IMR-90 (cell line): ENCODE data around the gene DSE. TPM values are rescaled to one million over a fixed set of nuclear protein-coding genes. Genes with fewer than 3 reads are reported as not detected.
A peak's percentile ranks its signal among the peaks of the same experiment; 100 is the strongest.

Experiments
- ATAC-seq: fragments of 200-7000 bp; cut with Tn5 transposase; 2 replicates; pipeline ENCODE4 v1.9.1; 2020; ENCODE audit warnings: low read depth, mild to moderate bottlenecking, moderate library complexity
- BruUV-seq: library from RNA; stranded (reverse); fragments of 400-500 nt; replicated peaks from 2 replicates; lab custom pipeline; 2021; lab: Mats Ljungman, UMichigan
- CTCF ChIA-PET: fragments of 300-600 bp; formaldehyde crosslinking; extraction: SDS; loops from one replicate; lab custom pipeline; 2021; ENCODE audit warnings: antibody characterized with exemption; lab: Yijun Ruan, JAX
- POLR2A ChIA-PET: fragments of 300-600 bp; sonication (Branson Sonifier 250); formaldehyde crosslinking; loops from one replicate; lab custom pipeline; 2022; ENCODE audit warnings: antibody characterized with exemption; ENCODE audit not compliant: unreplicated experiment; lab: Charles Lee
- DNase-seq: peaks from one replicate; pipeline ENCODE4 v3.0.0; 2013
- H2AFZ ChIP-seq: replicated peaks from 2 replicates; pipeline ENCODE3; 2013; ENCODE audit warnings: low read length, mild to moderate bottlenecking; ENCODE audit not compliant: poor library complexity
- H2AK5ac ChIP-seq: 2 replicates; pipeline ENCODE4 v1.6.1; 2013; ENCODE audit warnings: low read depth, low read length, inconsistent platforms
- H2AK9ac ChIP-seq: replicated peaks from 2 replicates; pipeline ENCODE3; 2013; ENCODE audit warnings: mild to moderate bottlenecking, low read depth, low read length, moderate library complexity; ENCODE audit not compliant: poor library complexity
- H2BK120ac ChIP-seq: 2 replicates; pipeline ENCODE4 v1.6.1; 2013; ENCODE audit warnings: low read depth, low read length, inconsistent platforms
- H2BK15ac ChIP-seq: 3 replicates; pipeline ENCODE4 v1.6.1; 2013; ENCODE audit warnings: low read depth, low read length, inconsistent platforms
- H2BK20ac ChIP-seq: 2 replicates; pipeline ENCODE4 v1.6.1; 2013; ENCODE audit warnings: low read depth, mild to moderate bottlenecking, inconsistent platforms, low read length, moderate library complexity
- H2BK5ac ChIP-seq: 2 replicates; pipeline ENCODE4 v1.6.1; 2013; ENCODE audit warnings: mild to moderate bottlenecking, low read depth, low read length, inconsistent platforms; ENCODE audit not compliant: poor library complexity, severe bottlenecking
- H3K14ac ChIP-seq: replicated peaks from 2 replicates; pipeline ENCODE4 v1.6.1; 2013; ENCODE audit warnings: low read depth, low read length, inconsistent platforms
- H3K18ac ChIP-seq: 2 replicates; pipeline ENCODE4 v1.6.1; 2013; ENCODE audit warnings: low read depth, low read length, control low read depth
- H3K23ac ChIP-seq: 2 replicates; pipeline ENCODE4 v1.6.1; 2013; ENCODE audit warnings: low read depth, low read length, inconsistent platforms
- H3K27ac ChIP-seq: 2 replicates; pipeline ENCODE4 v1.5.1; 2013; ENCODE audit warnings: mild to moderate bottlenecking, control low read depth, low read length; ENCODE audit not compliant: insufficient read depth
- H3K27me3 ChIP-seq: 2 replicates; pipeline ENCODE4 v1.6.1; 2013; ENCODE audit warnings: low read length; ENCODE audit not compliant: control insufficient read depth, insufficient read depth
- H3K36me3 ChIP-seq: 2 replicates; pipeline ENCODE4 v1.6.1; 2013; ENCODE audit warnings: low read length, mixed read lengths; ENCODE audit not compliant: control insufficient read depth, insufficient read depth
- H3K4ac ChIP-seq: 2 replicates; pipeline ENCODE4 v1.6.1; 2013; ENCODE audit warnings: low read depth, low read length, inconsistent platforms
- H3K4me1 ChIP-seq: 2 replicates; pipeline ENCODE4 v1.6.1; 2013; ENCODE audit warnings: low read length, mixed read lengths; ENCODE audit not compliant: control insufficient read depth, insufficient read depth
- H3K4me2 ChIP-seq: 2 replicates; pipeline ENCODE4 v1.6.1; 2013; ENCODE audit warnings: low read depth, mild to moderate bottlenecking, control low read depth, low read length, moderate library complexity
- H3K4me3 ChIP-seq: 2 replicates; pipeline ENCODE4 v1.5.1; 2013; ENCODE audit warnings: low read depth, mild to moderate bottlenecking, control low read depth, low read length, moderate library complexity; ENCODE audit not compliant: insufficient read depth
- H3K56ac ChIP-seq: 2 replicates; pipeline ENCODE4 v1.6.1; 2013; ENCODE audit warnings: low read length, inconsistent platforms; ENCODE audit not compliant: insufficient read depth; ENCODE audit errors: extremely low read depth
- H3K79me1 ChIP-seq, 2 experiments: 2 replicates each; pipeline ENCODE4 v1.6.1; 2013; ENCODE audit warnings: low read length in 2 of 2, inconsistent platforms in 1 of 2, low read depth in 1 of 2
- H3K9ac ChIP-seq: 2 replicates; pipeline ENCODE4 v1.6.1; 2013; ENCODE audit warnings: low read depth, low read length, control low read depth
- H3K9me1 ChIP-seq: 2 replicates; pipeline ENCODE4 v1.6.1; 2013; ENCODE audit warnings: low read length, inconsistent platforms; ENCODE audit not compliant: insufficient read depth
- H3K9me3 ChIP-seq: 2 replicates; pipeline ENCODE4 v1.6.1; 2013; ENCODE audit warnings: low read length; ENCODE audit not compliant: control insufficient read depth, insufficient read depth
- H4K20me1 ChIP-seq: 2 replicates; pipeline ENCODE4 v1.6.1; 2013; ENCODE audit warnings: low read length, inconsistent platforms; ENCODE audit not compliant: insufficient read depth
- H4K5ac ChIP-seq: 2 replicates; pipeline ENCODE4 v1.6.1; 2013; ENCODE audit warnings: mild to moderate bottlenecking, low read depth, low read length, control low read depth
- H4K8ac ChIP-seq, 2 experiments: 2 replicates each; pipeline ENCODE4 v1.6.1; 2013; ENCODE audit warnings: low read depth in 2 of 2, low read length in 2 of 2, control low read depth in 1 of 2, inconsistent platforms in 1 of 2
- H4K91ac ChIP-seq: 2 replicates; pipeline ENCODE4 v1.6.1; 2013; ENCODE audit warnings: low read depth, low read length, inconsistent platforms; ENCODE audit not compliant: insufficient read depth
- BHLHE40 ChIP-seq: fragments of 150-350 bp; IDR thresholded peaks from 2 replicates; pipeline ENCODE4 v1.6.1; 2016; ENCODE audit warnings: mild to moderate bottlenecking, low read depth, low read length
- CEBPB ChIP-seq: IDR thresholded peaks from 2 replicates; pipeline ENCODE4 v1.6.1; 2012; ENCODE audit warnings: low read depth, low read length, improper control_type of control experiment
- CHD1 ChIP-seq: IDR thresholded peaks from 2 replicates; pipeline ENCODE4 v1.6.1; 2012; ENCODE audit warnings: low read depth, low read length, improper control_type of control experiment
- CTCF ChIP-seq: conservative IDR thresholded peaks from 2 replicates; pipeline ENCODE4 v1.5.1; 2012; ENCODE audit warnings: mild to moderate bottlenecking, low read depth, low read length, improper control_type of control experiment
- ELK1 ChIP-seq: fragments of 150-350 bp; IDR thresholded peaks from 2 replicates; pipeline ENCODE4 v1.6.1; 2016; ENCODE audit warnings: low read depth, mild to moderate bottlenecking, low read length, moderate library complexity, borderline replicate concordance
- FOS ChIP-seq: fragments of 150-350 bp; IDR thresholded peaks from 2 replicates; pipeline ENCODE4 v1.6.1; 2016; ENCODE audit warnings: low read depth, low read length
- MAFK ChIP-seq: IDR thresholded peaks from 2 replicates; pipeline ENCODE4 v1.6.1; 2012; ENCODE audit warnings: low read depth, low read length, improper control_type of control experiment
- MAZ ChIP-seq: IDR thresholded peaks from 2 replicates; pipeline ENCODE4 v1.6.1; 2012; ENCODE audit warnings: low read depth, mild to moderate bottlenecking, low read length, improper control_type of control experiment, moderate library complexity, borderline replicate concordance
- MXI1 ChIP-seq: IDR thresholded peaks from 2 replicates; pipeline ENCODE4 v1.6.1; 2012; ENCODE audit warnings: low read depth, mild to moderate bottlenecking, low read length, moderate library complexity, borderline replicate concordance
- NFE2L2 ChIP-seq: fragments of 150-350 bp; IDR thresholded peaks from 2 replicates; pipeline ENCODE4 v1.6.1; 2016; ENCODE audit warnings: low read depth, mild to moderate bottlenecking, low read length
- POLR2A ChIP-seq: IDR thresholded peaks from 2 replicates; pipeline ENCODE4 v1.6.1; 2012; ENCODE audit warnings: mild to moderate bottlenecking, low read depth, low read length
- RAD21 ChIP-seq: IDR thresholded peaks from 2 replicates; pipeline ENCODE4 v1.6.1; 2012; ENCODE audit warnings: low read length, improper control_type of control experiment
- RCOR1 ChIP-seq: IDR thresholded peaks from 2 replicates; pipeline ENCODE4 v1.6.1; 2012; ENCODE audit warnings: mild to moderate bottlenecking, low read length, improper control_type of control experiment; ENCODE audit not compliant: insufficient replicate concordance
- RFX5 ChIP-seq: IDR thresholded peaks from 2 replicates; pipeline ENCODE4 v1.8.0; 2012; ENCODE audit warnings: low read depth, mild to moderate bottlenecking, low read length, moderate library complexity
- SMC3 ChIP-seq: fragments of 150-350 bp; IDR thresholded peaks from 2 replicates; pipeline ENCODE4 v1.6.1; 2016; ENCODE audit warnings: low read depth, mild to moderate bottlenecking, antibody characterized with exemption, low read length, moderate library complexity
- USF2 ChIP-seq: fragments of 150-350 bp; IDR thresholded peaks from 2 replicates; pipeline ENCODE4 v1.6.1; 2017; ENCODE audit warnings: mild to moderate bottlenecking, antibody characterized with exemption, low read length, low read depth
- dilution Hi-C: fragments of 300-500 bp; cut with HindIII; formaldehyde crosslinking; loops from one replicate; pipeline ENCODE4 v1.14.3; 2018; ENCODE audit warnings: low sequenced_read_pairs; ENCODE audit not compliant: unreplicated experiment
- in situ Hi-C: fragments of 300-500 bp; cut with MboI; formaldehyde crosslinking; loops from 3 replicates; pipeline ENCODE4 v1.14.3; 2019; ENCODE audit warnings: low sequenced_read_pairs, inconsistent platforms, mixed read lengths
- intact Hi-C: fragments of 100-400 bp; cut with micrococcal nuclease; formaldehyde crosslinking; loops from 2 replicates; pipeline ENCODE4 v1.10.0; 2022
- polyA plus RNA-seq, 3 experiments: library from polyadenylated mRNA; depleted of rRNA; stranded (reverse); fragments of >200 nt; gene quantifications; 2 replicates each; pipeline ENCODE4 v1.2.3, GENCODE V29; 2012; ENCODE audit warnings: low replicate concordance in 1 of 3
- total RNA-seq: library from RNA; depleted of rRNA; stranded (reverse); fragments of >200 nt; gene quantifications from 2 replicates; pipeline ENCODE4 v1.2.3, GENCODE V29; 2012

Gene DSE
- total and polyA plus RNA-seq, 2 of the 4 experiments (the other 2 are of a cell fraction): 48.0 to 154 TPM

- Histone ChIP-seq H3K4ac (no peak overlapping the region; the same call in 1 of the 2 replicates), H2BK20ac (no peak overlapping the region; the same call in 1 of the 2 replicates), H4K20me1 (no peaks in the 10 kb centered on the region), H3K27ac (no peak overlapping the region), H3K9me3 (no peaks in the 10 kb centered on the region), H3K23ac (no peak overlapping the region), H3K4me3 (no peak overlapping the region), H4K5ac (no peak overlapping the region; the same call in 1 of the 2 replicates), H3K4me1 (no peaks in the 10 kb centered on the region; the same call in 1 of the 2 replicates), H2AK9ac (no peak overlapping the region), H3K36me3 (no peaks in the 10 kb centered on the region), H3K79me1 (peaks cover 3 to 8% of the 10 kb centered on the region in 2 experiments; a peak in 1 of 4 replicates), H4K8ac (no peak overlapping the region), H3K9ac (no peak overlapping the region), H3K27me3 (no peaks in the 10 kb centered on the region), H2BK15ac (no peak overlapping the region), H2BK120ac (no peak overlapping the region), H3K9me1 (no peaks in the 10 kb centered on the region), H3K18ac (peak overlapping the region; percentile 57; the same call in 1 of the 2 replicates), H3K56ac (no peak overlapping the region), H3K14ac (no peak overlapping the region), H2AK5ac (peak overlapping the region; percentile 40; the same call in 1 of the 2 replicates), H2AFZ (no peak overlapping the region), H2BK5ac (peak overlapping the region; percentile 25), H3K4me2 (peak overlapping the region; percentile 68; the same call in 1 of the 2 replicates), H4K91ac (no peak overlapping the region)
- ATAC-seq (peak; percentile 40; the same call in 1 of the 2 replicates), DNase-seq (peak; percentile 38)
- POLR2A ChIA-PET: no interaction called here
- in situ Hi-C loops: no loop called here
- CTCF ChIA-PET: no interaction called here
- BruUV-seq: no TSS peak
- intact Hi-C loops: no loop called here
- no peak for TF ChIP-seq RCOR1
- no peak for TF ChIP-seq ELK1
- no peak for TF ChIP-seq SMC3
- no peak for TF ChIP-seq CHD1
- no peak; the same call in 1 of the 2 replicates for TF ChIP-seq FOS
- no peak for TF ChIP-seq MAZ
- TF ChIP-seq CTCF: no peak
- TF ChIP-seq BHLHE40: no peak
- TF ChIP-seq NFE2L2: no peak
- no peak for TF ChIP-seq RFX5
- TF ChIP-seq MAFK: no peak
- TF ChIP-seq USF2: no peak
- no peak for TF ChIP-seq CEBPB
- no peak for TF ChIP-seq RAD21
- no peak for TF ChIP-seq POLR2A
- TF ChIP-seq MXI1: no peak
- dilution Hi-C loops: no loop called here
Measured at GRCh38 chr6:116363759-116364158, 7.0 kb upstream of the DSE start.
